Type B pancreatic cell (in vitro differentiated cells): ENCODE measurements around the gene RSRC1. TPM values are rescaled to one million over a fixed set of nuclear protein-coding genes. Genes with fewer than 3 reads are reported as not detected.
"Not testable (repeated sequence)": the region's sequence is repeated elsewhere in the genome, so short reads cannot be mapped to it uniquely, and the experiment has no call there.

Source experiments
- DNase-seq: peaks from one replicate; pipeline ENCODE4 v3.0.0; 2021; ENCODE audit warnings: mixed read lengths; ENCODE audit not compliant: unreplicated experiment; ENCODE audit errors: extremely low spot score
- H3K27ac Mint-ChIP-seq: 2 replicates; pipeline ENCODE4 v1.8.0; 2021; ENCODE audit warnings: mild to moderate bottlenecking, mixed read lengths
- H3K27me3 Mint-ChIP-seq: 2 replicates; pipeline ENCODE4 v1.8.0; 2021; ENCODE audit warnings: mixed read lengths
- H3K36me3 Mint-ChIP-seq: 2 replicates; pipeline ENCODE4 v1.8.0; 2021; ENCODE audit warnings: mixed read lengths
- H3K4me1 Mint-ChIP-seq: one replicate; pipeline ENCODE4 v1.8.0; 2021; ENCODE audit warnings: mixed read lengths; ENCODE audit not compliant: unreplicated experiment
- H3K4me3 Mint-ChIP-seq: 2 replicates; pipeline ENCODE4 v1.8.0; 2021; ENCODE audit warnings: mild to moderate bottlenecking, mixed read lengths
- H3K9me3 Mint-ChIP-seq: 2 replicates; pipeline ENCODE4 v1.8.0; 2021; ENCODE audit warnings: mixed read lengths
- total RNA-seq: library from RNA; stranded (reverse); gene quantifications from 2 replicates; pipeline ENCODE4 v1.2.1, GENCODE V29; 2021; ENCODE audit warnings: low replicate concordance
- TF ChIP-seq, protein P1 (sequence below): fragments of 200-600 bp; sonication (generic); conservative IDR thresholded peaks from 2 replicates; pipeline ENCODE4 v1.5.0; 2021; ENCODE audit warnings: antibody characterized with exemption, mild to moderate bottlenecking

RSRC1 gene
- total RNA-seq, 1 donor from 2014 or later, result 34.6 TPM

DNA sequence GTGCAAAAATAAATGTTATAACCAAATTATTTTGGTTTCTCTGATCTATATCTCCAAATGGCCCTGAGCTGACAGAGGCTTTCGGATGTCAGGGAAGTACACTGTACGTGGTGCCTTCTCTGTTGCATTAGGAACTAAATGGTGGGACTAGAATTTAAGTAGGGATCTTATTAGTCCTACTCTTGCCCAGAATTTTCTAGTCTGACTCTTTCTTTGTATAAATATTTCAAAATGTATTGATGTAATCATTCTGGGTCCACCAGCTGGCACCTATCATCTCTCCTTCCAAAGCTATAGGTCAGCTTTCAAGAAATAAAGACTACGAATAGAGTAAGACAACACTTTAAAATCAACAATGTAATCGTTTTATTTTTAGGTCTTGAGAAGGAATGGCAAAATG, 438.8 kb downstream of the RSRC1 start:
- TF ChIP-seq, protein P1, sequence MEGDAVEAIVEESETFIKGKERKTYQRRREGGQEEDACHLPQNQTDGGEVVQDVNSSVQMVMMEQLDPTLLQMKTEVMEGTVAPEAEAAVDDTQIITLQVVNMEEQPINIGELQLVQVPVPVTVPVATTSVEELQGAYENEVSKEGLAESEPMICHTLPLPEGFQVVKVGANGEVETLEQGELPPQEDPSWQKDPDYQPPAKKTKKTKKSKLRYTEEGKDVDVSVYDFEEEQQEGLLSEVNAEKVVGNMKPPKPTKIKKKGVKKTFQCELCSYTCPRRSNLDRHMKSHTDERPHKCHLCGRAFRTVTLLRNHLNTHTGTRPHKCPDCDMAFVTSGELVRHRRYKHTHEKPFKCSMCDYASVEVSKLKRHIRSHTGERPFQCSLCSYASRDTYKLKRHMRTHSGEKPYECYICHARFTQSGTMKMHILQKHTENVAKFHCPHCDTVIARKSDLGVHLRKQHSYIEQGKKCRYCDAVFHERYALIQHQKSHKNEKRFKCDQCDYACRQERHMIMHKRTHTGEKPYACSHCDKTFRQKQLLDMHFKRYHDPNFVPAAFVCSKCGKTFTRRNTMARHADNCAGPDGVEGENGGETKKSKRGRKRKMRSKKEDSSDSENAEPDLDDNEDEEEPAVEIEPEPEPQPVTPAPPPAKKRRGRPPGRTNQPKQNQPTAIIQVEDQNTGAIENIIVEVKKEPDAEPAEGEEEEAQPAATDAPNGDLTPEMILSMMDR, result no peak
- Mint-ChIP-seq H3K27me3 (no peaks in the 10 kb centered on the region), H3K9me3 (no peaks in the 10 kb centered on the region), H3K4me3 (no peak overlapping the region), H3K27ac (no peak overlapping the region), H3K36me3 (peaks cover 4% of the 10 kb centered on the region), H3K4me1 (no peaks in the 10 kb centered on the region)
- no peak for DNase-seq

DNA sequence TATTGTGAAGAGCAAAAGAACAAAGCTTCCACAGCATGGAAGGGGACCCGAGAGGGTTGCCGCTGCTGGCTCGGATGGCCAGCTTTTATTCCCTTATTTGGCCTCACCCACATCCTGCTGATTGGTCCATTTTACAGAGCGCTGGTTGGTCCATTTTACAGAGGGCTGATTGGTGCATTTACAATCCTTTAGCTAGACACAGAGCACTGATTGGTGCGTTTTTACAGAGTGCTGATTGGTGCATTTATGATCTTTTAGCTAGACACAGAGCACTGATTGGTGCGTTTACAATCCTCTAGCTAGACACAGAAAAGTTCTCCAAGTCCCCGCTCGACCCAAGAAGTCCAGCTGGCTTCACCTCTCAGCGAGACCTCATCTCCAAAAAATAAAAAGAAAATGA, 440.0 kb downstream of the RSRC1 start:
- H3K36me3 Mint-ChIP-seq, result not testable (repeated sequence)

DNA sequence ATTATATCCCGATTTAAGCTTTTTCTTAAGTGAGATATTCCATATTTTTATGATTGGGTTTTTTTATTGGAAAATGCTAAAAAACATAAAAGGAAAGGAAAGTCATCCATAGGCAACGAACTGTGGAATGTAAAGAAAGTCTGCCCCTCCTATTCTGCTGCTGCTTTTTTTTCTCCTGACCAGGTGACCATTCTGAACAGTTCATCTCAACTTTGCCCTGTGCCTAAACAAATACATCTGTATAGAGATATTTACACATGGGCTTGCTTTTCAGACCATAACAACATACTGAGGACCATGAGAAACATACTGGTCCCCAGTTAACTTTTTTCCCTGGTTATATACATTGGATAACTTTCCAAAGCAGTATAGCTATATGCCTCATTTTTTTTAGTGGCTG, 442.2 kb downstream of the RSRC1 start:
- DNase-seq, result no peak
- Mint-ChIP-seq H3K4me1 (no peaks in the 10 kb centered on the region), H3K4me3 (no peak overlapping the region), H3K9me3 (peaks cover 5% of the 10 kb centered on the region), H3K27ac (no peak overlapping the region), H3K27me3 (peaks cover 3% of the 10 kb centered on the region), H3K36me3 (no peaks in the 10 kb centered on the region)
- TF ChIP-seq, protein P1, result no peak

More for the DNA sequence above, 440.0 kb downstream of the RSRC1 start:
- H3K27me3 Mint-ChIP-seq, H3K9me3 Mint-ChIP-seq, DNase-seq, H3K4me1 Mint-ChIP-seq, H3K4me3 Mint-ChIP-seq, H3K27ac Mint-ChIP-seq: not testable (repeated sequence)

DNA sequence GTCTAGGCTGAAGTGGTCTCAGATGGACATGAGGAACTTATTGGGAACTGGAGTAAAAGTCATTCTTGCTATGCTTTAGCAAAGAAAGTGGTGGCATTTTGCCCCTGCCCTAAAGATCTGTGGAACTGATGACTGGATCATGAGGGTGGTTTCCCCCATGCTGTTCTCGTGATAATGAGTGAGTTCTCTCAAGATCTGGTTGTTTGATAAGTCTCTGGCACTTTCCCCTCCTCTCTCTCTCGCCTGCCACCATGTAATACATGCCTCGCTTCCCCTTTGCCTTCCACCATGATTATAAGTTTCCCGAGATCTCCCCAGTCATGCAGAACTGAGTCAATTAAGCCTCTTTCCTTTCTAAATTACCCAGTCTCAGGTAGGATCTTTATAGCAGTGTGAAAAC, 449.6 kb downstream of the RSRC1 start:
- no peak for DNase-seq
- no peaks in the 10 kb centered on the region for H3K36me3 Mint-ChIP-seq
- H3K4me1 Mint-ChIP-seq, result no peaks in the 10 kb centered on the region
- TF ChIP-seq, protein P1, result no peak
- H3K27me3 Mint-ChIP-seq, result peaks cover 6% of the 10 kb centered on the region
- H3K4me3 Mint-ChIP-seq, result no peak overlapping the region
- H3K9me3 Mint-ChIP-seq, result peaks cover 10% of the 10 kb centered on the region
- no peak overlapping the region for H3K27ac Mint-ChIP-seq

DNA sequence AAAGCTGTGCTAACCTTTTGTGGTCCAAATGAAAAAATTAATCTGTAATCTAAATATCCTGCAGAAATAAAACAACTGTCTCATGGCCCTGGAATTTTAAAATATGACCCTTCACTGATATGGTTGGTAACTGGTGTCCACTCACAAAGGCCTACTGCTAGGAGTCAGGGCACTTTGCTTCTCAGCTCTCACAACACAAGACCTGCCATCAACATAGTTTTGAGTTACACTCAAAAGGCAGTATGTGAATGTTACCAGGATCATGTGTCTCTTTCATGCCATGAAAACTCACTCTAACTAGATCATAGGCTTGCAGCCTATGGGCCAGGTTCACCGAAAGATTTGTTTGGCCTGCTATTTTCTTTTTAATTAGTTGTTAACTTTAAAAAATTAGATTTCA, 451.1 kb downstream of the RSRC1 start:
- no peak for DNase-seq
- Mint-ChIP-seq H3K4me3 (no peak overlapping the region), H3K27me3 (peaks cover 3% of the 10 kb centered on the region), H3K4me1 (no peaks in the 10 kb centered on the region), H3K27ac (no peak overlapping the region), H3K36me3 (no peaks in the 10 kb centered on the region), H3K9me3 (peaks cover 8% of the 10 kb centered on the region)
- TF ChIP-seq, protein P1, result no peak

DNA sequence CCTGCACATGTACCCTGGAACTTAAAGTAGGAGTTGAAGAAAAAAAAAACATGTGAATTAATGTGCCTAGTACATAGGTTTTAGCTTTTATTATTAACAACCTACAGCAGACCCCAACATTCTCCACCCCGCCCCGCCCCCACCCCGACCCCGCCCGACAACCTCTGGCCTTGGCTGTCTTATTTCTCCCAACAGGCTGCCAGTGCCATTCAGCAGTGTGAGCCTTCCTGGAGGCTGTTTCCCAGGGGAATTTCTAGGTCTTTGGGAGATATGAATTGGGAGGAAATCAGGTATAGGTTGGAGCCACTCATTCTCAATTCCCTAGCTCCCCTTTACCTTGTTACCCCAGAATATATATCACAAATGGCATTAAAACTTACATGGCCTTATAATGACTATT, 452.8 kb downstream of the RSRC1 start:
- Mint-ChIP-seq H3K4me1 (no peaks in the 10 kb centered on the region), H3K9me3 (peaks cover 6% of the 10 kb centered on the region), H3K36me3 (no peaks in the 10 kb centered on the region), H3K4me3 (no peak overlapping the region), H3K27me3 (peaks cover 7% of the 10 kb centered on the region), H3K27ac (no peak overlapping the region)
- DNase-seq, result no peak
- TF ChIP-seq, protein P1, result no peak
